Subcutaneous adipose tissue (tissue), 4 donors: ENCODE data around the gene IPO13. TPM values are rescaled to one million over a fixed set of nuclear protein-coding genes. Genes with fewer than 3 reads are reported as not detected.

Source experiments
- total RNA-seq, 4 donors: library from RNA; depleted of rRNA; stranded (reverse); fragments of >200 nt; gene quantifications; one replicate each; pipeline ENCODE4 v1.1.0, GENCODE V29; 2016
- TF ChIP-seq, protein P1 (sequence below): fragments of 450-650 bp; IDR thresholded peaks from one replicate; pipeline ENCODE4 v1.5.1; 2016; ENCODE audit warnings: low read depth, mild to moderate bottlenecking, control low read depth, antibody characterized with exemption, moderate library complexity

The IPO13 gene
- total RNA-seq, 4 donors from 2014 or later: 17.4 to 18.2 (median 17.8) TPM

DNA sequence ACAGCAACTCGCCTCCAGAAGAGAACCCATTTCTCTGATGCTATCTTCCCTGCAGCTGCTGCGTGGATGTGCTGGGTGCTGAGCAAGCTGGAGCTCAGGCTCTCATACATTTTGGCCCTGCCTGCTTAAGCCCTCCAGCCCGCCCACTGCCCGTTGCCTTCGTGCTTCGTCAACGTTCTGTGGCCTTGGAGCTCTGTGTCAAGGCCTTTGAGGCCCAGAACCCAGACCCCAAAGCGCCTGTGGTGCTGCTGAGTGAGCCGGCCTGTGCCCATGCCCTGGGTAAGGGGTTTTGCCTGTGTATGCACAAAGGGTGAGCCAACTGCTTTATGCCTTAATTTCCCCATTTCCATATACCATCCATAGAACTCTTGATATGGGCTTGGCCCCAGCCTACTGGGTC is 24.2 kb downstream of the IPO13 start:
- TF ChIP-seq, protein P1, sequence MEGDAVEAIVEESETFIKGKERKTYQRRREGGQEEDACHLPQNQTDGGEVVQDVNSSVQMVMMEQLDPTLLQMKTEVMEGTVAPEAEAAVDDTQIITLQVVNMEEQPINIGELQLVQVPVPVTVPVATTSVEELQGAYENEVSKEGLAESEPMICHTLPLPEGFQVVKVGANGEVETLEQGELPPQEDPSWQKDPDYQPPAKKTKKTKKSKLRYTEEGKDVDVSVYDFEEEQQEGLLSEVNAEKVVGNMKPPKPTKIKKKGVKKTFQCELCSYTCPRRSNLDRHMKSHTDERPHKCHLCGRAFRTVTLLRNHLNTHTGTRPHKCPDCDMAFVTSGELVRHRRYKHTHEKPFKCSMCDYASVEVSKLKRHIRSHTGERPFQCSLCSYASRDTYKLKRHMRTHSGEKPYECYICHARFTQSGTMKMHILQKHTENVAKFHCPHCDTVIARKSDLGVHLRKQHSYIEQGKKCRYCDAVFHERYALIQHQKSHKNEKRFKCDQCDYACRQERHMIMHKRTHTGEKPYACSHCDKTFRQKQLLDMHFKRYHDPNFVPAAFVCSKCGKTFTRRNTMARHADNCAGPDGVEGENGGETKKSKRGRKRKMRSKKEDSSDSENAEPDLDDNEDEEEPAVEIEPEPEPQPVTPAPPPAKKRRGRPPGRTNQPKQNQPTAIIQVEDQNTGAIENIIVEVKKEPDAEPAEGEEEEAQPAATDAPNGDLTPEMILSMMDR: no peak

GRCh38 chr1:43971336-43971980 is 24.7 kb downstream of the IPO13 start:
- TF ChIP-seq, protein P1: no peak

GRCh38 chr1:43973981-43974442 is 27.3 kb downstream of the IPO13 start:
- TF ChIP-seq, protein P1: no peak

DNA sequence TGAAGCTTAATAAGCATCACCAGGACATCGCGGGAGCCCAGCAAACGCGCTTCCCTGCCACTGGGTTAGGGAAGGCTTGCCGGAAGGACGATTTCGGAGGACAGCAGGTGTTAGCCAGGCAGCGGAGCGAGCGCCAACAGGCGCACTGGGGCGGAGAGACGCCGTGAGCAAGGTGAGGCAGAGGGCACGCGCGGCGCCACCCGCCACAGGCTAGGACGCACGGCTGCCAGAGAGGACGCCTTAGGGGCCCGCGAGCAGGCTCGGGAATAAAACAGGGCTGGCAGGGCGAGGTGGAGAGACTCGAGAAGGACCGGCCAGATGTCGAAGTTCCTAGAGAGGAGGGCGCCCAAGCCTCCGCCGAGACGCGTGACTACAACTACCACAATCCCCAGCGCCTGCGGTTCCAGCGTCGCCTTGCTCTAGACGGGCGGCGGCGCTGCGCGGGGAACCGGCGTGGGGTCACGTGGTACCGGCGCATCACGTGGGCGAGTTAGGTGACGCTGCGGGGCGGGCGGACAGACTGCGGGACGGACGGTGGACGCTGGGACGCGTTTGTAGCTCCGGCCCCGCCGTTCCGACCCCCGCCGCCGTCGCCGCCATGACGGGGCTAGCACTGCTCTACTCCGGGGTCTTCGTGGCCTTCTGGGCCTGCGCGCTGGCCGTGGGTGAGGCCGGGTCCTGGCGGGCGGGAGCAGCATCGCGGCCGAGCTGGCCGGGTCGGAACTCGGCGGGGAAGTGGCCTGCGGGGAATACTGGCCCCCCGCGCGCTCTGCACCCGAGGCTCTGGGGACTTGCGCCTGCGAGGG is 27.9 kb downstream of the IPO13 start, which contains the start of gene ATP6V0B:
ATP6V0B (plus strand) TSS at position 518 of the 806 bp plus-strand sequence; CDS start at position 599, 81 bp downstream.
- TF ChIP-seq, protein P1: no peak

GRCh38 chr1:43975249-43975961 is 28.7 kb downstream of the IPO13 start:
- TF ChIP-seq, protein P1: no peak

- TF ChIP-seq, protein P1: no peak
Measured at GRCh38 chr1:43976045-43976444, 29.3 kb downstream of the IPO13 start.

DNA sequence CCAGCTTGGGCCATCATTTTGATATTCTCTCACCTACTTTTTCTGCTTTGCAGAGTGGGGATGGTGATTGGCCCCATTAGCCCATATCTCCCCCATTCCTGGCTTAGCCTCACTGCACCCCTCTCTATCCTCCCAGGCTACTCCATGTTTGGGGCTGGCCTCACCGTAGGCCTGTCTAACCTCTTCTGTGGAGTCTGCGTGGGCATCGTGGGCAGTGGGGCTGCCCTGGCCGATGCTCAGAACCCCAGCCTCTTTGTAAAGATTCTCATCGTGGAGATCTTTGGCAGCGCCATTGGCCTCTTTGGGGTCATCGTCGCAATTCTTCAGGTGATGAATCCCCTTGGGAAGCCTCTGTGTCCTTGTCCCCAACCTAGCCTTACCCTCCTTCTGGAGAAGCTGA is 30.1 kb downstream of the IPO13 start:
- TF ChIP-seq, protein P1: no peak
